IMR-90 (cell line): ENCODE data around the gene ILF3. TPM values are rescaled to one million over a fixed set of nuclear protein-coding genes. Genes with fewer than 3 reads are reported as not detected.
A peak's percentile ranks its signal among the peaks of the same experiment; 100 is the strongest.

ENCODE experiments used
- ATAC-seq: fragments of 200-7000 bp; cut with Tn5 transposase; 2 replicates; pipeline ENCODE4 v1.9.1; 2020; ENCODE audit warnings: low read depth, mild to moderate bottlenecking, moderate library complexity
- BruUV-seq: library from RNA; stranded (reverse); fragments of 400-500 nt; replicated peaks from 2 replicates; lab custom pipeline; 2021; lab: Mats Ljungman, UMichigan
- CTCF ChIA-PET: fragments of 300-600 bp; formaldehyde crosslinking; extraction: SDS; loops from one replicate; lab custom pipeline; 2021; ENCODE audit warnings: antibody characterized with exemption; lab: Yijun Ruan, JAX
- POLR2A ChIA-PET: fragments of 300-600 bp; sonication (Branson Sonifier 250); formaldehyde crosslinking; loops from one replicate; lab custom pipeline; 2022; ENCODE audit warnings: antibody characterized with exemption; ENCODE audit not compliant: unreplicated experiment; lab: Charles Lee
- DNase-seq: peaks from one replicate; pipeline ENCODE4 v3.0.0; 2013
- H2AFZ ChIP-seq: replicated peaks from 2 replicates; pipeline ENCODE3; 2013; ENCODE audit warnings: low read length, mild to moderate bottlenecking; ENCODE audit not compliant: poor library complexity
- H2AK5ac ChIP-seq: 2 replicates; pipeline ENCODE4 v1.6.1; 2013; ENCODE audit warnings: low read depth, low read length, inconsistent platforms
- H2AK9ac ChIP-seq: replicated peaks from 2 replicates; pipeline ENCODE3; 2013; ENCODE audit warnings: mild to moderate bottlenecking, low read depth, low read length, moderate library complexity; ENCODE audit not compliant: poor library complexity
- H2BK120ac ChIP-seq: 2 replicates; pipeline ENCODE4 v1.6.1; 2013; ENCODE audit warnings: low read depth, low read length, inconsistent platforms
- H2BK15ac ChIP-seq: 3 replicates; pipeline ENCODE4 v1.6.1; 2013; ENCODE audit warnings: low read depth, low read length, inconsistent platforms
- H2BK20ac ChIP-seq: 2 replicates; pipeline ENCODE4 v1.6.1; 2013; ENCODE audit warnings: low read depth, mild to moderate bottlenecking, inconsistent platforms, low read length, moderate library complexity
- H2BK5ac ChIP-seq: 2 replicates; pipeline ENCODE4 v1.6.1; 2013; ENCODE audit warnings: mild to moderate bottlenecking, low read depth, low read length, inconsistent platforms; ENCODE audit not compliant: poor library complexity, severe bottlenecking
- H3K14ac ChIP-seq: replicated peaks from 2 replicates; pipeline ENCODE4 v1.6.1; 2013; ENCODE audit warnings: low read depth, low read length, inconsistent platforms
- H3K18ac ChIP-seq: 2 replicates; pipeline ENCODE4 v1.6.1; 2013; ENCODE audit warnings: low read depth, low read length, control low read depth
- H3K23ac ChIP-seq: 2 replicates; pipeline ENCODE4 v1.6.1; 2013; ENCODE audit warnings: low read depth, low read length, inconsistent platforms
- H3K27ac ChIP-seq: 2 replicates; pipeline ENCODE4 v1.5.1; 2013; ENCODE audit warnings: mild to moderate bottlenecking, control low read depth, low read length; ENCODE audit not compliant: insufficient read depth
- H3K27me3 ChIP-seq: 2 replicates; pipeline ENCODE4 v1.6.1; 2013; ENCODE audit warnings: low read length; ENCODE audit not compliant: control insufficient read depth, insufficient read depth
- H3K36me3 ChIP-seq: 2 replicates; pipeline ENCODE4 v1.6.1; 2013; ENCODE audit warnings: low read length, mixed read lengths; ENCODE audit not compliant: control insufficient read depth, insufficient read depth
- H3K4ac ChIP-seq: 2 replicates; pipeline ENCODE4 v1.6.1; 2013; ENCODE audit warnings: low read depth, low read length, inconsistent platforms
- H3K4me1 ChIP-seq: 2 replicates; pipeline ENCODE4 v1.6.1; 2013; ENCODE audit warnings: low read length, mixed read lengths; ENCODE audit not compliant: control insufficient read depth, insufficient read depth
- H3K4me2 ChIP-seq: 2 replicates; pipeline ENCODE4 v1.6.1; 2013; ENCODE audit warnings: low read depth, mild to moderate bottlenecking, control low read depth, low read length, moderate library complexity
- H3K4me3 ChIP-seq: 2 replicates; pipeline ENCODE4 v1.5.1; 2013; ENCODE audit warnings: low read depth, mild to moderate bottlenecking, control low read depth, low read length, moderate library complexity; ENCODE audit not compliant: insufficient read depth
- H3K56ac ChIP-seq: 2 replicates; pipeline ENCODE4 v1.6.1; 2013; ENCODE audit warnings: low read length, inconsistent platforms; ENCODE audit not compliant: insufficient read depth; ENCODE audit errors: extremely low read depth
- H3K79me1 ChIP-seq, 2 experiments: 2 replicates each; pipeline ENCODE4 v1.6.1; 2013; ENCODE audit warnings: low read length in 2 of 2, inconsistent platforms in 1 of 2, low read depth in 1 of 2
- H3K9ac ChIP-seq: 2 replicates; pipeline ENCODE4 v1.6.1; 2013; ENCODE audit warnings: low read depth, low read length, control low read depth
- H3K9me1 ChIP-seq: 2 replicates; pipeline ENCODE4 v1.6.1; 2013; ENCODE audit warnings: low read length, inconsistent platforms; ENCODE audit not compliant: insufficient read depth
- H3K9me3 ChIP-seq: 2 replicates; pipeline ENCODE4 v1.6.1; 2013; ENCODE audit warnings: low read length; ENCODE audit not compliant: control insufficient read depth, insufficient read depth
- H4K20me1 ChIP-seq: 2 replicates; pipeline ENCODE4 v1.6.1; 2013; ENCODE audit warnings: low read length, inconsistent platforms; ENCODE audit not compliant: insufficient read depth
- H4K5ac ChIP-seq: 2 replicates; pipeline ENCODE4 v1.6.1; 2013; ENCODE audit warnings: mild to moderate bottlenecking, low read depth, low read length, control low read depth
- H4K8ac ChIP-seq, 2 experiments: 2 replicates each; pipeline ENCODE4 v1.6.1; 2013; ENCODE audit warnings: low read depth in 2 of 2, low read length in 2 of 2, control low read depth in 1 of 2, inconsistent platforms in 1 of 2
- H4K91ac ChIP-seq: 2 replicates; pipeline ENCODE4 v1.6.1; 2013; ENCODE audit warnings: low read depth, low read length, inconsistent platforms; ENCODE audit not compliant: insufficient read depth
- CHD1 ChIP-seq: IDR thresholded peaks from 2 replicates; pipeline ENCODE4 v1.6.1; 2012; ENCODE audit warnings: low read depth, low read length, improper control_type of control experiment
- MAFK ChIP-seq: IDR thresholded peaks from 2 replicates; pipeline ENCODE4 v1.6.1; 2012; ENCODE audit warnings: low read depth, low read length, improper control_type of control experiment
- MAZ ChIP-seq: IDR thresholded peaks from 2 replicates; pipeline ENCODE4 v1.6.1; 2012; ENCODE audit warnings: low read depth, mild to moderate bottlenecking, low read length, improper control_type of control experiment, moderate library complexity, borderline replicate concordance
- MXI1 ChIP-seq: IDR thresholded peaks from 2 replicates; pipeline ENCODE4 v1.6.1; 2012; ENCODE audit warnings: low read depth, mild to moderate bottlenecking, low read length, moderate library complexity, borderline replicate concordance
- POLR2A ChIP-seq: IDR thresholded peaks from 2 replicates; pipeline ENCODE4 v1.6.1; 2012; ENCODE audit warnings: mild to moderate bottlenecking, low read depth, low read length
- USF2 ChIP-seq: fragments of 150-350 bp; IDR thresholded peaks from 2 replicates; pipeline ENCODE4 v1.6.1; 2017; ENCODE audit warnings: mild to moderate bottlenecking, antibody characterized with exemption, low read length, low read depth
- WGBS, 2 experiments: methylation state at CpG; one replicate each; pipeline versions ENCODE4 v1.1.5 to v1.1.7; 2013; ENCODE audit warnings: missing lambda C conversion rate in 2 of 2; ENCODE audit not compliant: insufficient read length in 1 of 2; ENCODE audit errors: extremely low coverage in 2 of 2; 5-methylcytosine and 5-hydroxymethylcytosine counted together
- dilution Hi-C: fragments of 300-500 bp; cut with HindIII; formaldehyde crosslinking; loops from one replicate; pipeline ENCODE4 v1.14.3; 2018; ENCODE audit warnings: low sequenced_read_pairs; ENCODE audit not compliant: unreplicated experiment
- in situ Hi-C: fragments of 300-500 bp; cut with MboI; formaldehyde crosslinking; loops from 3 replicates; pipeline ENCODE4 v1.14.3; 2019; ENCODE audit warnings: low sequenced_read_pairs, inconsistent platforms, mixed read lengths
- intact Hi-C: fragments of 100-400 bp; cut with micrococcal nuclease; formaldehyde crosslinking; loops from 2 replicates; pipeline ENCODE4 v1.10.0; 2022
- polyA plus RNA-seq, 3 experiments: library from polyadenylated mRNA; depleted of rRNA; stranded (reverse); fragments of >200 nt; gene quantifications; 2 replicates each; pipeline ENCODE4 v1.2.3, GENCODE V29; 2012; ENCODE audit warnings: low replicate concordance in 1 of 3
- total RNA-seq: library from RNA; depleted of rRNA; stranded (reverse); fragments of >200 nt; gene quantifications from 2 replicates; pipeline ENCODE4 v1.2.3, GENCODE V29; 2012

The ILF3 gene
- total and polyA plus RNA-seq, 2 of the 4 experiments (the other 2 are of a cell fraction) = 120 to 166 TPM

- Histone ChIP-seq H3K14ac (no peak overlapping the region), H2BK20ac (no peak overlapping the region), H3K4me2 (no peak overlapping the region), H3K9me3 (no peaks in the 10 kb centered on the region), H3K4ac (no peak overlapping the region), H4K5ac (no peak overlapping the region), H3K27ac (no peak overlapping the region), H3K79me1 (peaks cover 9 to 43% of the 10 kb centered on the region in 2 experiments), H2AK9ac (no peak overlapping the region), H3K56ac (no peak overlapping the region), H4K91ac (no peak overlapping the region), H4K8ac (no peak overlapping the region), H3K18ac (no peak overlapping the region), H3K36me3 (peaks cover 46% of the 10 kb centered on the region), H3K4me3 (no peak overlapping the region), H3K9me1 (peaks cover 23% of the 10 kb centered on the region), H3K23ac (no peak overlapping the region), H2BK15ac (no peak overlapping the region), H2AFZ (peak overlapping the region; percentile 27), H2BK120ac (no peak overlapping the region), H2AK5ac (no peak overlapping the region), H3K4me1 (no peaks in the 10 kb centered on the region), H3K27me3 (no peaks in the 10 kb centered on the region), H2BK5ac (no peak overlapping the region), H4K20me1 (peaks cover 76% of the 10 kb centered on the region), H3K9ac (no peak overlapping the region)
- dilution Hi-C loops = no loop called here
- ChIA-PET CTCF (no interaction called here), POLR2A (no interaction called here)
- intact Hi-C loops = loop anchor here (10.0 kb wide), 1 partner anchor 288 kb away; the partner anchor contains the start of gene CDC37
- BruUV-seq = no TSS peak
- in situ Hi-C loops = no loop called here
- DNase-seq (no peak), ATAC-seq (no peak)
- TF ChIP-seq CHD1 (no peak), MXI1 (no peak), POLR2A (0 out of 2 replicates have a peak, but pooled peaks have one; percentile 18), USF2 (no peak), MAZ (no peak), MAFK (no peak)
- 80% methylated on average over 2 of the region's 5 CpGs; no CpG with 5 or more reads in 1 of the 2 experiments for WGBS, 2 experiments
Observed at GRCh38 chr19:10692673-10693264, 38.6 kb downstream of the ILF3 start.
